ENCODE measurements around the gene PRKAB1. TPM values are rescaled to one million over a fixed set of nuclear protein-coding genes. Genes with fewer than 3 reads are reported as not detected.

The PRKAB1 gene
- total RNA-seq, 2 donors from 2014 or later: 19.0 to 31.9 TPM

DNA sequence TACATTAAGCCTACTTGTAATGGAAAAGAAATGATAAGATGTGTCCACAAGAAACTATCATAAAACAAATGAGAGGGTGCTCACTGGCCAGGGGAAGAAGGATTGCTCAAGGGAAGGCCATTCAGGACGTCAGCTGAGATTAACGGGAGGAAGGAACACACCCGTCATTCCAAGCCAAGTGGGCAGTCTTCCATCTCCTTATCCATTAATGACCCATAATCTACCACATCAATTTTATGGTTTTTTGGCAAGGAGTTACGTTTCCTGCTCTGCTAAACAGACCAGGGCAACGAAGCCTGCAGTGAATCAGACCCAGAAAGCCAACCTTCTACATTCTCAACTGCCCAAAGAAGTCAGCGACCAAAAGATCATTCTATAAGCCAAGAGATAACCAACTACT, 25.1 kb downstream of the PRKAB1 start:
- TF ChIP-seq, protein P1, sequence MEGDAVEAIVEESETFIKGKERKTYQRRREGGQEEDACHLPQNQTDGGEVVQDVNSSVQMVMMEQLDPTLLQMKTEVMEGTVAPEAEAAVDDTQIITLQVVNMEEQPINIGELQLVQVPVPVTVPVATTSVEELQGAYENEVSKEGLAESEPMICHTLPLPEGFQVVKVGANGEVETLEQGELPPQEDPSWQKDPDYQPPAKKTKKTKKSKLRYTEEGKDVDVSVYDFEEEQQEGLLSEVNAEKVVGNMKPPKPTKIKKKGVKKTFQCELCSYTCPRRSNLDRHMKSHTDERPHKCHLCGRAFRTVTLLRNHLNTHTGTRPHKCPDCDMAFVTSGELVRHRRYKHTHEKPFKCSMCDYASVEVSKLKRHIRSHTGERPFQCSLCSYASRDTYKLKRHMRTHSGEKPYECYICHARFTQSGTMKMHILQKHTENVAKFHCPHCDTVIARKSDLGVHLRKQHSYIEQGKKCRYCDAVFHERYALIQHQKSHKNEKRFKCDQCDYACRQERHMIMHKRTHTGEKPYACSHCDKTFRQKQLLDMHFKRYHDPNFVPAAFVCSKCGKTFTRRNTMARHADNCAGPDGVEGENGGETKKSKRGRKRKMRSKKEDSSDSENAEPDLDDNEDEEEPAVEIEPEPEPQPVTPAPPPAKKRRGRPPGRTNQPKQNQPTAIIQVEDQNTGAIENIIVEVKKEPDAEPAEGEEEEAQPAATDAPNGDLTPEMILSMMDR (IDR thresholded peaks at IDR 0.05): no peak
- DNase-seq (ENCODE audit: low spot score): no peak
- H3K9me3 ChIP-seq: no peaks in the 10 kb centered on the region
- H3K36me3 ChIP-seq: no peaks in the 10 kb centered on the region
- no peak overlapping the region for H3K27ac ChIP-seq
- H3K27me3 ChIP-seq (replicated peaks; ENCODE audit: insufficient read depth): no peaks in the 10 kb centered on the region
- peaks cover 0 to 4% of the 10 kb centered on the region in 2 donors for H3K4me1 ChIP-seq (ENCODE audit: control insufficient read depth in 1 of 2, low read depth in 2 of 2)
- H3K4me3 ChIP-seq: no peak overlapping the region
- ATAC-seq (ENCODE audit: insufficient number of reproducible peaks, low FRiP score, low read depth): peak; percentile 45

DNA sequence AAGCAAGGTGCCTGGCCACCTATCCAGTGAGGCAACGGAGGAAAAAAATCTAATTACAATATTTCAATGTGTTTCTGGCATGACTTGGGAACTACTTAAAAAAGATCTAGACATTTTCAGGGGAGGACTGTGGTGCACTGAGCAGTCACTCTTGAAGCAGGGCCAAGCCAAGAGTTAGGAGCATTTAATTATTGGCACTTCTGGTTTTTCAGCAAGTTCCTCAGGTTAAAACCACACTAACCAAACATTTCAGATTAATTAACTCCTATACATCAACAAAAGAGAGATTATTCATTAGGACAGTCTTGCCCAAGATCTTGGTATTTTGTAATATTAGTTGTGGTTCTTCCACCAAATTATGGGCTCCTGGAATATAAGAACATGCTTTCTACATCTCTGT, 25.6 kb downstream of the PRKAB1 start:
- TF ChIP-seq, protein P1 (IDR thresholded peaks at IDR 0.05): no peak
- no peak overlapping the region for H3K27ac ChIP-seq
- no peak for ATAC-seq (ENCODE audit: insufficient number of reproducible peaks, low FRiP score, low read depth)

GRCh38 chr12:119694111-119694510, 26.2 kb downstream of the PRKAB1 start:
- H3K27ac ChIP-seq: no peak overlapping the region
- ATAC-seq (ENCODE audit: insufficient number of reproducible peaks, low FRiP score, low read depth) (no peak), DNase-seq (ENCODE audit: low spot score) (no peak)
- TF ChIP-seq, protein P1 (IDR thresholded peaks at IDR 0.05): no peak
- peaks cover 0 to 4% of the 10 kb centered on the region in 2 donors for H3K4me1 ChIP-seq (ENCODE audit: control insufficient read depth in 1 of 2, low read depth in 2 of 2)
- H3K9me3 ChIP-seq: no peaks in the 10 kb centered on the region
- no peaks in the 10 kb centered on the region for H3K36me3 ChIP-seq
- no peaks in the 10 kb centered on the region for H3K27me3 ChIP-seq (replicated peaks; ENCODE audit: insufficient read depth)
- H3K4me3 ChIP-seq: no peak overlapping the region

More for the DNA sequence above, 25.6 kb downstream of the PRKAB1 start:
- no peaks in the 10 kb centered on the region for H3K36me3 ChIP-seq
- peaks cover 0 to 4% of the 10 kb centered on the region in 2 donors for H3K4me1 ChIP-seq (ENCODE audit: control insufficient read depth in 1 of 2, low read depth in 2 of 2)
- H3K9me3 ChIP-seq: no peaks in the 10 kb centered on the region
- H3K27me3 ChIP-seq (replicated peaks; ENCODE audit: insufficient read depth): no peaks in the 10 kb centered on the region
- no peak for DNase-seq (ENCODE audit: low spot score)
- H3K4me3 ChIP-seq: no peak overlapping the region

GRCh38 chr12:119695034-119695433, 27.1 kb downstream of the PRKAB1 start:
- no peaks in the 10 kb centered on the region for H3K9me3 ChIP-seq
- no peak overlapping the region for H3K27ac ChIP-seq
- no peak for DNase-seq (ENCODE audit: low spot score)
- H3K36me3 ChIP-seq: no peaks in the 10 kb centered on the region
- no peaks in the 10 kb centered on the region for H3K27me3 ChIP-seq (replicated peaks; ENCODE audit: insufficient read depth)
- peaks cover 0 to 4% of the 10 kb centered on the region in 2 donors for H3K4me1 ChIP-seq (ENCODE audit: control insufficient read depth in 1 of 2, low read depth in 2 of 2)
- no peak overlapping the region for H3K4me3 ChIP-seq
- TF ChIP-seq, protein P1 (IDR thresholded peaks at IDR 0.05): no peak
- ATAC-seq (ENCODE audit: insufficient number of reproducible peaks, low FRiP score, low read depth): no peak

DNA sequence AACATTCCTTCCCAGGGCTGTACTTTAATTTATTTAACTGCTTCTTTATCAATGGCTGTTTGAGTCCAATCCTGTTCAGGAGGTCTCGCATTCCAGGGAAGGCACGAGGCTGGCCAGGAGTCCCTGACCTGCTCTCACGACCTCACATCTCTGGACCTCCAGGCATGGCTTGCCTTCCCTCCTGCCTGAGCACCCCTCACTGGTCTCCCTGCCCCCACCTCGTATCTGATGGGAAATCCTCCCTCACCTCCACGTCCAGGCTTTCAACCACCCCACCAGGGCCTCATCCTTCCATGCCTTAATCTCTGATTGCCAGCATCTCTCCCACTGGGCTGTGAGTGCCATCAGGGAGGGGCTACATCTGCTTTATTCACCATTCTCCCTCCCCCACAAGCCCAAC, 29.0 kb downstream of the PRKAB1 start:
- Histone ChIP-seq H3K4me3 (no peak overlapping the region), H3K36me3 (no peaks in the 10 kb centered on the region), H3K4me1 (ENCODE audit: control insufficient read depth in 1 of 2, low read depth in 2 of 2) (peaks cover 0 to 4% of the 10 kb centered on the region in 2 donors), H3K9me3 (no peaks in the 10 kb centered on the region), H3K27ac (no peak overlapping the region), H3K27me3 (replicated peaks; ENCODE audit: insufficient read depth) (no peaks in the 10 kb centered on the region)
- TF ChIP-seq, protein P1 (IDR thresholded peaks at IDR 0.05): no peak
- DNase-seq (ENCODE audit: low spot score) (no peak), ATAC-seq (ENCODE audit: insufficient number of reproducible peaks, low FRiP score, low read depth) (no peak)

Measured in thoracic aorta (tissue), 2 donors.